T-helper 17 cell (primary cell): Measurements from ENCODE around the gene PGA5. TPM values are rescaled to one million over a fixed set of nuclear protein-coding genes. Genes with fewer than 3 reads are reported as not detected.
A peak's percentile ranks its signal among the peaks of the same experiment; 100 is the strongest.
"Not testable (repeated sequence)": the region's sequence is repeated elsewhere in the genome, so short reads cannot be mapped to it uniquely, and the experiment has no call there.

Source experiments
- ATAC-seq: fragments of 150-1000 bp; cut with Tn5 transposase; 2 replicates; pipeline ENCODE4 v1.10.0; 2021; ENCODE audit warnings: mild to moderate bottlenecking, moderate library complexity
- DNase-seq, 3 donors: peaks; one replicate each; pipeline versions ENCODE4 v3.0.0 to v3.0.0-alpha.2; 2020 to 2021
- H3K9me3 ChIP-seq: one replicate; pipeline ENCODE4 v1.7.0; 2013; ENCODE audit warnings: low read length, mild to moderate bottlenecking; ENCODE audit not compliant: control insufficient read depth, poor library complexity, severe bottlenecking
- H3K27ac Mint-ChIP-seq: one replicate; pipeline ENCODE4 v1.8.0; 2022; ENCODE audit warnings: mild to moderate bottlenecking, moderate library complexity, mixed read lengths
- H3K27me3 Mint-ChIP-seq: one replicate; pipeline ENCODE4 v1.8.0; 2022; ENCODE audit warnings: mixed read lengths
- H3K36me3 Mint-ChIP-seq: one replicate; pipeline ENCODE4 v1.8.0; 2022; ENCODE audit warnings: low read depth, mixed read lengths
- H3K4me1 Mint-ChIP-seq: one replicate; pipeline ENCODE4 v1.8.0; 2022; ENCODE audit warnings: mild to moderate bottlenecking, mixed read lengths
- H3K4me3 Mint-ChIP-seq: one replicate; pipeline ENCODE4 v1.8.0; 2022; ENCODE audit warnings: mild to moderate bottlenecking, moderate library complexity, mixed read lengths
- total RNA-seq, 4 donors: library from RNA in 2 of 4; stranded (reverse) in 2 of 4; gene quantifications; one replicate each; pipeline ENCODE4 v1.2.3 and lab custom pipeline; 2022 to 2026

PGA5 gene
- total RNA-seq (not detected), total RNA-seq (lab: John Stamatoyannopoulos, UW) (0 reads per million in 2 donors)

- H3K9me3 ChIP-seq, H3K27me3 Mint-ChIP-seq, H3K4me3 Mint-ChIP-seq, ATAC-seq, H3K36me3 Mint-ChIP-seq, DNase-seq, H3K4me1 Mint-ChIP-seq: not testable (repeated sequence)
- peak within 1 kb of the TSS; percentile 86 for H3K27ac Mint-ChIP-seq
Observed at GRCh38 chr11:61240875-61241274, at the start of gene PGA5. Gene PGA5 (plus strand): TSS chr11:61241175. CDS start chr11:61241227, 52 bp downstream.

- H3K4me3 Mint-ChIP-seq: no peak overlapping the region
- H3K27me3 Mint-ChIP-seq: peaks cover 27% of the 10 kb centered on the region
- H3K36me3 Mint-ChIP-seq: no peaks in the 10 kb centered on the region
- no peaks in the 10 kb centered on the region for H3K9me3 ChIP-seq
- ATAC-seq (no peak), DNase-seq (no peak)
- no peak overlapping the region for H3K27ac Mint-ChIP-seq
- H3K4me1 Mint-ChIP-seq: peaks cover 2% of the 10 kb centered on the region
Observed at GRCh38 chr11:61193596-61193995, 47.4 kb upstream of the PGA5 start.

DNA sequence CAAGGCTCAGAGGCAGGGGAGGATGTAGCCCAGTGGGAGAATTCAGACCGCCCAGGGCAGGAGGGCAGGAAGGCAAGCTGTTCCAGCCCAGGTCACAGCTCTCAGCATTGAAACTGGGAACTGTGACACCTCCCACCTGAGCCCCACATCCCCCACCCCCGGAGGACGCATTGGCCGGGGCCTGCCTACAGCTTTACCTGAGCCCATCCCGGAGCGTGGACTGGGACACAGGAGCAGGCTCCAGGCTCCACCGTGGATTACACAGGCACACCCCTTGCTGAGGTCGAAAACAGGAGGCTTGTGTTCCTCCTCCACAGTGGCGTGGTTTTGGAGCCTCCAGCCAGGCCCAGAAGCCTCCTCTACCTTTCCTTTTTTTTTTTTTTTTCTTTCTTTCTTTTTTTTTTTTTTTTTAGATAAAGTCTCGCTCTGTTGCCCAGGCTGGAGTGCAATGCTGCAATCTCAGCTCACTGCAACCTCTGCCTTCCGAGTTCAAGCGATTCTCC, 46.8 kb upstream of the PGA5 start:
- Mint-ChIP-seq H3K4me3 (no peak overlapping the region), H3K27ac (no peak overlapping the region), H3K27me3 (peaks cover 27% of the 10 kb centered on the region), H3K4me1 (peaks cover 2% of the 10 kb centered on the region), H3K36me3 (no peaks in the 10 kb centered on the region)
- ATAC-seq (no peak), DNase-seq (no peak)
- H3K9me3 ChIP-seq: no peaks in the 10 kb centered on the region

- no peak for ATAC-seq
- H3K9me3 ChIP-seq: no peaks in the 10 kb centered on the region
- no peaks in the 10 kb centered on the region for H3K36me3 Mint-ChIP-seq
- H3K27ac Mint-ChIP-seq: peak overlapping the region; percentile 21
- H3K4me3 Mint-ChIP-seq: no peak overlapping the region
- DNase-seq: no peak
- peaks cover 24% of the 10 kb centered on the region for H3K27me3 Mint-ChIP-seq
- no peaks in the 10 kb centered on the region for H3K4me1 Mint-ChIP-seq
Observed at GRCh38 chr11:61194981-61195695, 45.8 kb upstream of the PGA5 start.

- peaks cover 27% of the 10 kb centered on the region for H3K27me3 Mint-ChIP-seq
- ATAC-seq (no peak), DNase-seq (no peak)
- no peaks in the 10 kb centered on the region for H3K9me3 ChIP-seq
- H3K27ac Mint-ChIP-seq: peak overlapping the region; percentile 21
- no peaks in the 10 kb centered on the region for H3K4me1 Mint-ChIP-seq
- no peak overlapping the region for H3K4me3 Mint-ChIP-seq
- H3K36me3 Mint-ChIP-seq: no peaks in the 10 kb centered on the region
Observed at GRCh38 chr11:61195719-61196118, 45.3 kb upstream of the PGA5 start.

DNA sequence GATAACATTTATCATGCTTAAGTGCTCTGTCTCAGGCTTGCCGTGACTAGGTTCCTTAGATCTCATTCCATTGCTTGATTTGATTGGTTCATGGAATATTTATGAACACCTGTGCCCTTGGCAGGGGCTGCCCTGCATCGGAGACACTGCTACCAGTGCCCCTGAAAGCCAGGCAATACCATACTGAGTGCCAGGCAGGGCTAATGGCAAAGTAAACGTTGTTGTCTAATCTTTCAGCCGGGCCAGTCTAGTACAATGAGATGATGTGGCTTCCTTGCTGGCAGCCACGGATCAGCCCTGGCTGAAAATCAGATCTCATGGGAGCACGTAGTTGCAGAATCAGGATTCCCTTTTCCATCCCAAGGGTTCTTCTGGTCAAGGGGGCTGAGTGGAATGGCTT, 42.6 kb upstream of the PGA5 start:
- H3K27me3 Mint-ChIP-seq: peaks cover 43% of the 10 kb centered on the region
- DNase-seq (no peak), ATAC-seq (no peak)
- H3K27ac Mint-ChIP-seq: no peak overlapping the region
- no peaks in the 10 kb centered on the region for H3K36me3 Mint-ChIP-seq
- no peak overlapping the region for H3K4me3 Mint-ChIP-seq
- H3K4me1 Mint-ChIP-seq: peaks cover 3% of the 10 kb centered on the region
- H3K9me3 ChIP-seq: no peaks in the 10 kb centered on the region

- Mint-ChIP-seq H3K4me1 (peaks cover 3% of the 10 kb centered on the region), H3K36me3 (no peaks in the 10 kb centered on the region), H3K27ac (no peak overlapping the region), H3K4me3 (no peak overlapping the region), H3K27me3 (peaks cover 43% of the 10 kb centered on the region)
- DNase-seq (no peak), ATAC-seq (no peak)
- H3K9me3 ChIP-seq: no peaks in the 10 kb centered on the region
Observed at GRCh38 chr11:61198948-61199523, 41.9 kb upstream of the PGA5 start.

GRCh38 chr11:61201476-61201875, 39.5 kb upstream of the PGA5 start:
- ATAC-seq: no peak
- Mint-ChIP-seq H3K4me3 (no peak overlapping the region), H3K27ac (no peak overlapping the region), H3K36me3 (no peaks in the 10 kb centered on the region), H3K27me3 (peaks cover 41% of the 10 kb centered on the region), H3K4me1 (peaks cover 3% of the 10 kb centered on the region)
- DNase-seq: no peak
- H3K9me3 ChIP-seq: no peaks in the 10 kb centered on the region

DNA sequence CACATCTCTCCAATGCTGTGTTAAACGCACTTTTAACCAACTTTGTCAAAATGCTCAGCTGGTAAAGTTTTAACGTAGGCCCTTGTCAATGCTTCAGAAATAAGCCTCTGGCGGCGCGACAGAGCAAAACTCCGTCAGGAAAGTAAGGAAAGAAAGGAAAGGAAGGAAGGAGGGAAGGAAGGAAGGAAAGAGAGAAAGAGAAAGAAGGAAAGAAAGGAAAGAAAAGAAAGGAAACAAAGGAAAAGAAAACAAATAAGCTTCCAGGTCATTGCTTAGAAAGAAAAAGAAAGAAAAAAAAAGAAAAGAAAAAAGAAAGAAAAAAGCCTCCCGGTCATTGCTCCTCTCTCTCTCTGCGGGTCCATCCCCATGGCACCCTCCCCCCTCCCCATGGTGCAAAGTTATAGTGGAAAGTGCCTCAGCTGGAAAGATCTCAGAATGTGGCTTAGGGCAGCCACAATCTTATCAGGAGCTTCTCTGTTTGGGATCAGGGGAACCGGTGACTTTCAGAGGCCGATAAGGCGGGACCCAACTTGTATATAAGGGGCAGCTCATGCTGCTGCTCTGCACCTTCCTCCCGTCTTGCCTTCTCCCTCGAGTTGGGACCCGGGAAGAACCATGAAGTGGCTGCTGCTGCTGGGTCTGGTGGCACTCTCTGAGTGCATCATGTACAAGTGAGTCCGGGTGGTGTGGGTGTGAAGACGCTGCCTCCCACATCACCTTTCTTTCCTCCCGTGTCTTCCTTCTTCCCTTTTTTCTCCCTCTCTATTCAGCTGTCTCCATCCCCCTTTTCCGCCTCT, 37.8 kb upstream of the PGA5 start, which contains the start of gene PGA3:
Gene PGA3, plus strand, starts transcription at position 566 of the 797 bp plus-strand sequence. Its CDS starts 50 bp downstream, at position 616.
- not testable (repeated sequence) for H3K9me3 ChIP-seq, DNase-seq, H3K4me3 Mint-ChIP-seq, ATAC-seq, H3K27ac Mint-ChIP-seq, H3K36me3 Mint-ChIP-seq, H3K4me1 Mint-ChIP-seq
- peaks cover 41% of the 10 kb centered on the region for H3K27me3 Mint-ChIP-seq

GRCh38 chr11:61203873-61204272, 37.1 kb upstream of the PGA5 start:
- not testable (repeated sequence) for H3K4me3 Mint-ChIP-seq, H3K27ac Mint-ChIP-seq, ATAC-seq, H3K9me3 ChIP-seq, H3K36me3 Mint-ChIP-seq, DNase-seq, H3K4me1 Mint-ChIP-seq
- peaks cover 41% of the 10 kb centered on the region for H3K27me3 Mint-ChIP-seq

- peaks cover 41% of the 10 kb centered on the region for H3K27me3 Mint-ChIP-seq
- H3K4me1 Mint-ChIP-seq, H3K4me3 Mint-ChIP-seq, ATAC-seq, DNase-seq, H3K36me3 Mint-ChIP-seq, H3K27ac Mint-ChIP-seq, H3K9me3 ChIP-seq: not testable (repeated sequence)
Observed at GRCh38 chr11:61204502-61205059, 36.4 kb upstream of the PGA5 start.

DNA sequence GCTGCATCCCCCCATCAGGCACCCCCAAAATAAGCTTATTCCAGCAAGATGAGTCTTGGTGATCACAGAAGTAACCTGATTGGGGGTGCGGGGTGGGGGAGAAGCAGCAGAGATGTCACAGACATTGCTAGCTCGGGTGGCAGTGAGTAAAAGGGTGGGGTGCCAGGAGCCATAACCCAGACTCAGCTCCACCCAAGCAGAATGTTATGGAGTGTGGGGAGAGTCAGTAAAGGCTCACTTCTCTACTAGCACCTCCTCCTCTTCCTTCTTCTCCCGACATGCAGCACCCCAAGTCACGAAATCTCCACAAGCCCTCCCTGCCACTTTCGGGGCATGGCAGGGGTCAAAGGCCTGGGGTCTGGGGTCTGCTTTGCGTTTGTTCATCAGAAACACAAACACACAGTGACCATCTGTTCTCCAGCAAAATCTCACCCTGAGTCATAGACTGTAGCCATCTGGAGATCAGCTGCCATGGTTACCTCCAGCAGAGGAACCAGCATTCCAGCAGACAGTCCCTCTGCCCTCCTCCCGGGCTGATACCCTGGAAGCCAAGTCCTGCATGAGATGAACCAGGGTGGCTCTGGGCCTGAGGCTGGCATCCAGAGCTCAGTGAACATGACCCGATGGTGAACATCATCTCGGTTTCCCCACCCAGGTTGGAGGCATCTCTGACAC, 33.2 kb upstream of the PGA5 start:
- not testable (repeated sequence) for ATAC-seq, H3K9me3 ChIP-seq, H3K4me3 Mint-ChIP-seq, H3K27ac Mint-ChIP-seq, DNase-seq, H3K36me3 Mint-ChIP-seq, H3K4me1 Mint-ChIP-seq
- H3K27me3 Mint-ChIP-seq: peaks cover 23% of the 10 kb centered on the region
